Stimulated activated CD8-positive, alpha-beta memory T cell treated with anti-CD3 and anti-CD28 coated beads, Interleukin-4, amount 100 ng/mL, for 4 hours (primary cell): ENCODE data around the gene CLEC12A.

ENCODE experiments used
- DNase-seq, 2 donors: peaks; one replicate each; pipeline ENCODE4 v3.0.0-alpha.2; 2020; ENCODE audit warnings: low read depth in 2 of 2, low spot score in 1 of 2

CLEC12A gene

DNA sequence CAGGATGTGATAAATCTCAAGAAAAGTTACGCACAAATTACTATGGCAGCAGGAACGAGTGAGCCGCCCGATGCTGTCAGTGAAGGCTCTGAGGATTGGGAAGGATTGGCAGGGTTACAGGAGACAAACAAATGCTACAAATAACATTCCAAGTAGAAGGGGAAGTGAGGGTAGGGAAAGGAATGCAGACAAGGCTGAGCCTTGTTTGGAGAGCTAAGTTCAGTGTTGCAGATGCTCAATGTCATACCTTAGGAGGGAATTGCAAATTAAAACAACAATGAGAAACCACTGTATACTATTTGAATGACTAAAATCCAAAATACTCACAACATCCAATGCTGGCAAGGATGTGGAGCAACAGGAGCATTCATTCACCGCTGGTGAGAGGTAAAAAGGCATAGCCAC, 60.6 kb downstream of the CLEC12A start:
- no peak for DNase-seq

DNA sequence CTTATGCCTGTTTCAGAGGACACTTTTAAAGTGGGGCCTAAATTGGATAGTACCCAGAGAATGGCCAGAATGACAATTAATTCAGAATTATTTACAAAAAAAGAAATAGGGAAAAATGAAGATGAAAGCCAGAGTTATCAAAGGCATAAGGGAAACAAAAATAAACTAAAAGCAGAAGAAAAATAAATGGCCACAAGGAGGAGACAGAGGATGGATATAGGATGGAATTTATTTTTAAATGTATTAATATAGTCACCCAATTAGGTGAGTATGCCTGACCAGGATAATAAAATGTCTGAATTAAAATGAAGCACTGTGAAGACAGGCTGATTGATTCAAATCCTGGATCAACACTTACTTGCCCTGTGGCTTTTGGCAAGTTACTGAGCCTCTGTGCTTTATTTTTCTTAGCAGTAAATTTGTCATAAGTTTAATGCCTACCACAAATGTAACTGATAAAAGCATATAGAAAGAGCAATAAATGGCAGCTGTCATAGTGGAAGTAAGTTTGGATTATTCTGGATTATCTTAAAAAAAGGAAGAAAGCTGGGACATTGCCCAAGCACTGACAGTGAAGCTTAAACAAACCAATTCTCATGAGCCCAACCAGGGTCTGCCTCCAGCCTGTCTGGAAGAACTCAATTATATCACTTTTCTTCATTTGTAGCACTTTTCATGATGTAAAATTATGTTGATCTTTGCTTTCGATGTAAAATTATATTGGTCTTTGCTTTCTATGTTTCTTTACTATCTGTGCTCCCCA, 62.8 kb downstream of the CLEC12A start:
- DNase-seq, result no peak
